ENCODE results near the gene USPL1.
"Not testable (repeated sequence)": the region's sequence is repeated elsewhere in the genome, so short reads cannot be mapped to it uniquely, and the experiment has no call there.

USPL1 gene

GRCh38 chr13:30648522-30649012 lies 30.8 kb downstream of the USPL1 start:
- Histone ChIP-seq H3K4me3 (ENCODE audit: severe bottlenecking) (no peak overlapping the region), H3K36me3 (ENCODE audit: low read depth) (peaks cover 92% of the 10 kb centered on the region), H3K9me3 (ENCODE audit: severe bottlenecking) (no peaks in the 10 kb centered on the region), H3K4me1 (ENCODE audit: insufficient read depth, poor library complexity, severe bottlenecking) (no peaks in the 10 kb centered on the region), H3K27ac (ENCODE audit: poor library complexity, severe bottlenecking) (no peak overlapping the region), H3K27me3 (ENCODE audit: insufficient read depth, poor library complexity, severe bottlenecking) (no peaks in the 10 kb centered on the region)
- DNase-seq (ENCODE audit: low spot score), result no peak
- TF ChIP-seq CTCF (IDR thresholded peaks at IDR 0.05; ENCODE audit: poor library complexity, severe bottlenecking), result no peak
- ATAC-seq (ENCODE audit: low read depth), result no peak

GRCh38 chr13:30651648-30652047 lies 33.9 kb downstream of the USPL1 start:
- not testable (repeated sequence) for H3K27me3 ChIP-seq (ENCODE audit: insufficient read depth, poor library complexity, severe bottlenecking); H3K9me3 ChIP-seq (ENCODE audit: severe bottlenecking); ATAC-seq (ENCODE audit: low read depth); H3K4me1 ChIP-seq (ENCODE audit: insufficient read depth, poor library complexity, severe bottlenecking); DNase-seq (ENCODE audit: low spot score); H3K27ac ChIP-seq (ENCODE audit: poor library complexity, severe bottlenecking); H3K4me3 ChIP-seq (ENCODE audit: severe bottlenecking)
- H3K36me3 ChIP-seq (ENCODE audit: low read depth), result peaks cover 91% of the 10 kb centered on the region

GRCh38 chr13:30652746-30653386 lies 35.1 kb downstream of the USPL1 start:
- ATAC-seq (ENCODE audit: low read depth) (no peak), DNase-seq (ENCODE audit: low spot score) (no peak)
- no peak for TF ChIP-seq CTCF (IDR thresholded peaks at IDR 0.05; ENCODE audit: poor library complexity, severe bottlenecking)
- Histone ChIP-seq H3K4me1 (ENCODE audit: insufficient read depth, poor library complexity, severe bottlenecking) (no peaks in the 10 kb centered on the region), H3K27me3 (ENCODE audit: insufficient read depth, poor library complexity, severe bottlenecking) (no peaks in the 10 kb centered on the region), H3K27ac (ENCODE audit: poor library complexity, severe bottlenecking) (no peak overlapping the region), H3K4me3 (ENCODE audit: severe bottlenecking) (no peak overlapping the region), H3K9me3 (ENCODE audit: severe bottlenecking) (no peaks in the 10 kb centered on the region), H3K36me3 (ENCODE audit: low read depth) (peaks cover 91% of the 10 kb centered on the region)

- Histone ChIP-seq H3K4me3 (ENCODE audit: severe bottlenecking) (no peak overlapping the region), H3K4me1 (ENCODE audit: insufficient read depth, poor library complexity, severe bottlenecking) (no peaks in the 10 kb centered on the region), H3K27ac (ENCODE audit: poor library complexity, severe bottlenecking) (no peak overlapping the region), H3K9me3 (ENCODE audit: severe bottlenecking) (no peaks in the 10 kb centered on the region), H3K27me3 (ENCODE audit: insufficient read depth, poor library complexity, severe bottlenecking) (no peaks in the 10 kb centered on the region), H3K36me3 (ENCODE audit: low read depth) (peaks cover 89% of the 10 kb centered on the region)
- no peak for TF ChIP-seq CTCF (IDR thresholded peaks at IDR 0.05; ENCODE audit: poor library complexity, severe bottlenecking)
- ATAC-seq (ENCODE audit: low read depth) (no peak), DNase-seq (ENCODE audit: low spot score) (no peak)
Observed at GRCh38 chr13:30654430-30654829, 36.7 kb downstream of the USPL1 start.

GRCh38 chr13:30656178-30656577 lies 38.5 kb downstream of the USPL1 start:
- no peak overlapping the region for H3K4me3 ChIP-seq (ENCODE audit: severe bottlenecking)
- no peak for ATAC-seq (ENCODE audit: low read depth)
- H3K27me3 ChIP-seq (ENCODE audit: insufficient read depth, poor library complexity, severe bottlenecking), result no peaks in the 10 kb centered on the region
- no peak for TF ChIP-seq CTCF (IDR thresholded peaks at IDR 0.05; ENCODE audit: poor library complexity, severe bottlenecking)
- no peaks in the 10 kb centered on the region for H3K4me1 ChIP-seq (ENCODE audit: insufficient read depth, poor library complexity, severe bottlenecking)
- H3K27ac ChIP-seq (ENCODE audit: poor library complexity, severe bottlenecking), result no peak overlapping the region
- H3K36me3 ChIP-seq (ENCODE audit: low read depth), result peaks cover 79% of the 10 kb centered on the region
- H3K9me3 ChIP-seq (ENCODE audit: severe bottlenecking), result no peaks in the 10 kb centered on the region
- no peak for DNase-seq (ENCODE audit: low spot score)
